ENCODE data around the gene MACIR.

MACIR gene

GRCh38 chr5:103298117-103298516 lies 39.6 kb downstream of the MACIR start:
- TF ChIP-seq CTCF (IDR thresholded peaks at IDR 0.05; ENCODE audit: extremely low read depth, missing control alignments): no peak
- DNase-seq (ENCODE audit: low spot score): no peak

- TF ChIP-seq CTCF (IDR thresholded peaks at IDR 0.05; ENCODE audit: extremely low read depth, missing control alignments): no peak
Observed at GRCh38 chr5:103298607-103299188, 40.1 kb downstream of the MACIR start.

GRCh38 chr5:103305809-103306208 lies 47.2 kb downstream of the MACIR start:
- DNase-seq (ENCODE audit: low spot score): no peak

More at GRCh38 chr5:103298607-103299188, 40.1 kb downstream of the MACIR start:
- no peak for DNase-seq (ENCODE audit: low spot score)

GRCh38 chr5:103307470-103307869 lies 48.9 kb downstream of the MACIR start:
- TF ChIP-seq CTCF (IDR thresholded peaks at IDR 0.05; ENCODE audit: extremely low read depth, missing control alignments): no peak
- DNase-seq (ENCODE audit: low spot score): no peak

More at GRCh38 chr5:103305809-103306208, 47.2 kb downstream of the MACIR start:
- TF ChIP-seq CTCF (IDR thresholded peaks at IDR 0.05; ENCODE audit: extremely low read depth, missing control alignments): no peak

- DNase-seq (ENCODE audit: low spot score): no peak
- no peak for TF ChIP-seq CTCF (IDR thresholded peaks at IDR 0.05; ENCODE audit: extremely low read depth, missing control alignments)
Observed at GRCh38 chr5:103308774-103309173, 50.2 kb downstream of the MACIR start.

- DNase-seq (ENCODE audit: low spot score): no peak
- TF ChIP-seq CTCF (IDR thresholded peaks at IDR 0.05; ENCODE audit: extremely low read depth, missing control alignments): no peak
Observed at GRCh38 chr5:103313056-103313455, 54.5 kb downstream of the MACIR start.

GRCh38 chr5:103315455-103315854 lies 56.9 kb downstream of the MACIR start:
- no peak for DNase-seq (ENCODE audit: low spot score)
- TF ChIP-seq CTCF (IDR thresholded peaks at IDR 0.05; ENCODE audit: extremely low read depth, missing control alignments): no peak
